Endothelial cell of umbilical vein (primary cell): Measurements from ENCODE around the gene RPSA. TPM values are rescaled to one million over a fixed set of nuclear protein-coding genes. Genes with fewer than 3 reads are reported as not detected.
"Not testable (repeated sequence)": the region's sequence is repeated elsewhere in the genome, so short reads cannot be mapped to it uniquely, and the experiment has no call there.

ENCODE experiments used
- BruUV-seq: library from RNA; stranded (reverse); fragments of 400-500 nt; replicated peaks from 2 replicates; lab custom pipeline; 2021; lab: Mats Ljungman, UMichigan
- CTCF ChIA-PET: fragments of 300-600, 350-600 bp; sonication (Branson Sonifier 250); formaldehyde crosslinking; loops from one replicate; lab custom pipeline; 2021; ENCODE audit warnings: antibody characterized with exemption, inconsistent platforms; lab: Charles Lee
- POLR2A ChIA-PET: fragments of 300-600, 350-600 bp; sonication (Branson Sonifier 250); formaldehyde crosslinking; loops from one replicate; lab custom pipeline; 2021; ENCODE audit warnings: antibody characterized with exemption, inconsistent platforms; lab: Charles Lee
- DNase-seq: peaks from one replicate; pipeline ENCODE4 v3.0.0-alpha.2; 2011; ENCODE audit warnings: low read depth, low spot score
- FAIRE-seq: peaks from 2 replicates; lab custom pipeline; 2011; peaks lifted over from hg19 to GRCh38; lab: Jason Lieb, UNC
- H2AFZ ChIP-seq: 2 replicates; pipeline ENCODE4 v1.6.0; 2012; ENCODE audit warnings: low read depth, low read length, control low read depth, inconsistent platforms
- H3K27ac ChIP-seq: 2 replicates; pipeline ENCODE4 v1.5.1; 2011; ENCODE audit warnings: low read depth, mild to moderate bottlenecking, control low read depth, low read length, moderate library complexity; ENCODE audit not compliant: insufficient read depth
- H3K27me3 ChIP-seq, 2 experiments: 2 replicates each; pipeline versions ENCODE4 v1.6.0 to v1.6.1; 2011; ENCODE audit warnings: low read length in 2 of 2, mixed read lengths in 1 of 2; ENCODE audit not compliant: control insufficient read depth in 2 of 2, insufficient read depth in 2 of 2
- H3K36me3 ChIP-seq, 2 experiments: 2 replicates in 1 of 2; 3 replicates in 1 of 2; pipeline ENCODE4 v1.5.1; 2011; ENCODE audit warnings: low read length in 2 of 2, mild to moderate bottlenecking in 1 of 2, moderate library complexity in 1 of 2; ENCODE audit not compliant: control insufficient read depth in 2 of 2, insufficient read depth in 2 of 2; ENCODE audit errors: extremely low read depth in 1 of 2
- H3K4me1 ChIP-seq: 3 replicates; pipeline ENCODE4 v1.5.1; 2011; ENCODE audit warnings: mild to moderate bottlenecking, low read length; ENCODE audit not compliant: control insufficient read depth, insufficient read depth; ENCODE audit errors: extremely low read depth
- H3K4me2 ChIP-seq: 2 replicates; pipeline ENCODE4 v1.6.1; 2011; ENCODE audit warnings: low read length, control low read depth, mixed read lengths; ENCODE audit not compliant: insufficient read depth
- H3K4me3 ChIP-seq, 3 experiments: fragments of 200-600 bp in 1 of 3; sonication (generic), shearing (Covaris generic) in 1 of 3; replicated peaks in 1 of 3; 2 replicates each; pipeline ENCODE4 v1.5.1; 2011 to 2016; ENCODE audit warnings: control low read depth in 3 of 3, low read length in 3 of 3, mild to moderate bottlenecking in 2 of 3, inconsistent platforms in 1 of 3, low read depth in 1 of 3, moderate library complexity in 1 of 3; ENCODE audit not compliant: insufficient read depth in 1 of 3
- H3K79me2 ChIP-seq: 2 replicates; pipeline ENCODE4 v1.6.0; 2012; ENCODE audit warnings: low read length, inconsistent platforms; ENCODE audit not compliant: control insufficient read depth, insufficient read depth
- H3K9ac ChIP-seq: replicated peaks from 2 replicates; pipeline ENCODE3; 2011; ENCODE audit warnings: low read length, control low read depth; ENCODE audit not compliant: insufficient read depth; ENCODE audit errors: extremely low read depth
- H3K9me1 ChIP-seq: replicated peaks from 3 replicates; pipeline ENCODE4 v1.6.0; 2011; ENCODE audit warnings: mild to moderate bottlenecking, low read length; ENCODE audit not compliant: control insufficient read depth, insufficient read depth; ENCODE audit errors: extremely low read depth
- H3K9me3 ChIP-seq: replicated peaks from 2 replicates; pipeline ENCODE4 v1.5.1; 2012; ENCODE audit warnings: low read length, inconsistent platforms; ENCODE audit not compliant: control insufficient read depth, insufficient read depth
- H4K20me1 ChIP-seq: replicated peaks from 2 replicates; pipeline ENCODE3; 2011; ENCODE audit warnings: mild to moderate bottlenecking, low read length; ENCODE audit not compliant: control insufficient read depth, insufficient read depth; ENCODE audit errors: extremely low read depth
- EZH2 ChIP-seq: IDR thresholded peaks from 2 replicates; pipeline ENCODE4 v1.6.1; 2012; ENCODE audit warnings: borderline replicate concordance, low read depth, mild to moderate bottlenecking, moderate library complexity, low read length, inconsistent platforms; ENCODE audit not compliant: severe bottlenecking
- FOS ChIP-seq: IDR thresholded peaks from 2 replicates; pipeline ENCODE4 v1.6.1; 2011; ENCODE audit warnings: mild to moderate bottlenecking, low read length, moderate library complexity, borderline replicate concordance; ENCODE audit not compliant: insufficient read depth
- GATA2 ChIP-seq: IDR thresholded peaks from 2 replicates; pipeline ENCODE4 v1.7.0; 2011; ENCODE audit warnings: low read depth, mild to moderate bottlenecking, moderate library complexity, mixed read lengths, low read length; ENCODE audit not compliant: insufficient read length, insufficient read depth
- JUN ChIP-seq: IDR thresholded peaks from 2 replicates; pipeline ENCODE4 v1.6.1; 2011; ENCODE audit warnings: borderline replicate concordance, low read depth; ENCODE audit not compliant: insufficient read length, insufficient read depth
- MYC ChIP-seq: IDR thresholded peaks from one replicate; pipeline ENCODE4 v1.6.1; 2011; ENCODE audit warnings: mild to moderate bottlenecking, low read depth, low read length
- POLR2A ChIP-seq: IDR thresholded peaks from 2 replicates; pipeline ENCODE4 v1.6.1; 2012; ENCODE audit warnings: low read depth, mild to moderate bottlenecking, control low read depth, low read length
- POLR2AphosphoS5 ChIP-seq: IDR thresholded peaks from 2 replicates; pipeline ENCODE4 v1.6.1; 2012; ENCODE audit warnings: low read depth, mild to moderate bottlenecking, control low read depth, low read length, moderate library complexity; ENCODE audit not compliant: insufficient read depth
- dilution Hi-C: fragments of 300-500 bp; cut with MboI; formaldehyde crosslinking; loops from one replicate; pipeline ENCODE4 v1.15.0; 2019; ENCODE audit warnings: low sequenced_read_pairs; ENCODE audit not compliant: extremely low pct_ligation_motif_present
- intact Hi-C: fragments of 100-400 bp; cut with micrococcal nuclease; formaldehyde crosslinking; loops from one replicate; pipeline ENCODE4 v1.10.0; 2022
- polyA plus RNA-seq, 4 experiments: library from polyadenylated mRNA; depleted of rRNA in 3 of 4; stranded (reverse) in 3 of 4; unstranded in 1 of 4; fragments of >200 nt; gene quantifications; 2 replicates each; pipeline versions ENCODE4 v1.2.1 to v1.2.3, GENCODE V29; 2011 to 2012; ENCODE audit warnings: missing spikeins in 1 of 4
- total RNA-seq: library from RNA; stranded (reverse); gene quantifications from 2 replicates; pipeline ENCODE4 v1.2.3, GENCODE V29; 2021
- TF ChIP-seq, protein P1 (sequence below), 2 donors: IDR thresholded peaks; 1 replicate in 1 of 2; 2 replicates in 1 of 2; pipeline ENCODE4 v1.5.1; 2011; ENCODE audit warnings: low read length in 2 of 2, mild to moderate bottlenecking in 2 of 2, moderate library complexity in 2 of 2, control low read depth in 1 of 2, inconsistent platforms in 1 of 2, low read depth in 1 of 2; ENCODE audit not compliant: insufficient read depth in 1 of 2; ENCODE audit errors: extremely low read depth in 1 of 2
- TF ChIP-seq, protein P2 (sequence below): IDR thresholded peaks from 2 replicates; pipeline ENCODE4 v1.6.1; 2011; ENCODE audit not compliant: insufficient read depth, insufficient read length

Gene RPSA
- total and polyA plus RNA-seq, 2 donors (not counting 3 experiments of a cell fraction or from before 2014, with no cell fraction given) = 1,357 to 3,687 TPM

DNA sequence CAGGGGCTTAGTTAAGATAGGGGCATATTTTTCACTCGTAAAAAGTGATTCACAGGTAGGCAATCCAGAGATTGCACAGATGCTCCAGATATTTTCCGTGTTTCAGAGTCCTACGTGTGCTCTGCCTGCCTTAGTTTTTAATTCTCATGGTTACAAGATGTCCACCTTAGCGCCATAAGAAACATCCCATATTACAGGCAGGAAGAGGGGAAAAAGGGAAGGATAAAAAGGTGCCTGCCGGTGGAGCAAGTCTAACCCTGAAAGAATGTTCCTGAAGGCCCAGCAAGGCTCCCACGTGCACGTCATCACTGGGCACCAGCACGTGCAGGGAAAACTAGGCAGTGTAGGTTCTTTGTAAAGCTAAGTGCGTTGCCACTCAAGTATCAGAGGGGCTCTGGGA is 50.8 kb downstream of the RPSA start:
- ChIA-PET POLR2A (no interaction called here), CTCF (interaction anchor here (5.3 kb wide), 1 partner anchor 10 kb away, joined by 30 read pairs; no protein-coding TSS in a partner anchor)
- Histone ChIP-seq H3K4me1 (no peaks in the 10 kb centered on the region), H3K4me3 (no peak overlapping the region), H3K27me3 (peaks cover 5 to 9% of the 10 kb centered on the region in 2 experiments), H3K9me3 (no peaks in the 10 kb centered on the region), H3K27ac (no peak overlapping the region), H3K9me1 (no peaks in the 10 kb centered on the region), H3K79me2 (no peaks in the 10 kb centered on the region), H3K36me3 (no peaks in the 10 kb centered on the region), H3K4me2 (no peak overlapping the region), H2AFZ (no peak overlapping the region), H3K9ac (no peak overlapping the region), H4K20me1 (no peaks in the 10 kb centered on the region)
- no TSS peak for BruUV-seq
- dilution Hi-C loops = no loop called here
- DNase-seq (no peak), FAIRE-seq (no peak)
- intact Hi-C loops = no loop called here
- TF ChIP-seq, protein P1, sequence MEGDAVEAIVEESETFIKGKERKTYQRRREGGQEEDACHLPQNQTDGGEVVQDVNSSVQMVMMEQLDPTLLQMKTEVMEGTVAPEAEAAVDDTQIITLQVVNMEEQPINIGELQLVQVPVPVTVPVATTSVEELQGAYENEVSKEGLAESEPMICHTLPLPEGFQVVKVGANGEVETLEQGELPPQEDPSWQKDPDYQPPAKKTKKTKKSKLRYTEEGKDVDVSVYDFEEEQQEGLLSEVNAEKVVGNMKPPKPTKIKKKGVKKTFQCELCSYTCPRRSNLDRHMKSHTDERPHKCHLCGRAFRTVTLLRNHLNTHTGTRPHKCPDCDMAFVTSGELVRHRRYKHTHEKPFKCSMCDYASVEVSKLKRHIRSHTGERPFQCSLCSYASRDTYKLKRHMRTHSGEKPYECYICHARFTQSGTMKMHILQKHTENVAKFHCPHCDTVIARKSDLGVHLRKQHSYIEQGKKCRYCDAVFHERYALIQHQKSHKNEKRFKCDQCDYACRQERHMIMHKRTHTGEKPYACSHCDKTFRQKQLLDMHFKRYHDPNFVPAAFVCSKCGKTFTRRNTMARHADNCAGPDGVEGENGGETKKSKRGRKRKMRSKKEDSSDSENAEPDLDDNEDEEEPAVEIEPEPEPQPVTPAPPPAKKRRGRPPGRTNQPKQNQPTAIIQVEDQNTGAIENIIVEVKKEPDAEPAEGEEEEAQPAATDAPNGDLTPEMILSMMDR (IDR thresholded peaks at IDR 0.05; ENCODE audit: extremely low read depth in 1 of 2, insufficient read depth in 1 of 2, low read depth in 1 of 2, low read length in 2 of 2) = no peak
- no peak for TF ChIP-seq GATA2
- no peak for TF ChIP-seq POLR2A
- TF ChIP-seq MYC = no peak
- no peak for TF ChIP-seq FOS
- TF ChIP-seq JUN = no peak
- TF ChIP-seq, protein P2, sequence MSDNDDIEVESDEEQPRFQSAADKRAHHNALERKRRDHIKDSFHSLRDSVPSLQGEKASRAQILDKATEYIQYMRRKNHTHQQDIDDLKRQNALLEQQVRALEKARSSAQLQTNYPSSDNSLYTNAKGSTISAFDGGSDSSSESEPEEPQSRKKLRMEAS = no peak
- TF ChIP-seq POLR2AphosphoS5 = no peak
- no peak for TF ChIP-seq EZH2

DNA sequence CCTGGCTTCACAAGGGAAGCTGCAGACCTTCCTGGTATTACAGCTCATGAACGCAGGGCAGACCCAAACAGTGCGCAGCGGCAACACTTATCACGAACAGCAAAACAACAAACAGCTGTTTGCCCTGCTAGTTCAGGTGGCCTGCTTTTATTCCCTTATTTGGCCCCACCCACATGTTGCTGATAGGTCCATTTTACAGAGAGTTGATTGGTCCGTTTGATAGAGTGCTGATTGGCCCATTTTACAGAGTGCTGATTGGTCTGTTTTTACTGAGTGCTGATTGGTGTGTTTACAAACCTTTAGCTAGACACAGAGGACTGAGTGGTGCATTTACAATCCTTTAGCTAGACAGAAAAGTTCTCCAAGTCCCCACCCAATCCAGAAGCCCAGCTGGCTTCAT is 52.1 kb downstream of the RPSA start:
- H3K4me3 ChIP-seq, H3K4me2 ChIP-seq, FAIRE-seq, H3K27ac ChIP-seq, BruUV-seq, DNase-seq, H3K9ac ChIP-seq, H3K79me2 ChIP-seq, POLR2A ChIA-PET, H3K9me3 ChIP-seq, H3K36me3 ChIP-seq, H4K20me1 ChIP-seq, H3K27me3 ChIP-seq, intact Hi-C loops, dilution Hi-C loops, H2AFZ ChIP-seq, H3K4me1 ChIP-seq, H3K9me1 ChIP-seq: not testable (repeated sequence)
- CTCF ChIA-PET = interaction anchor here (1.5 to 5.3 kb wide), 2 partner anchors 12 to 41 kb away, joined by 5 to 30 read pairs; no protein-coding TSS in a partner anchor
